Mammary epithelial cell (primary cell): Measurements from ENCODE around the gene TARBP2.

Experiments
- EZH2 ChIP-seq: IDR thresholded peaks from 2 replicates; pipeline ENCODE4 v1.6.1; 2012; ENCODE audit warnings: low read length, inconsistent platforms, borderline replicate concordance
- TF ChIP-seq, protein P1 (sequence below), 2 donors: IDR thresholded peaks in 1 of 2; conservative IDR thresholded peaks in 1 of 2; 2 replicates each; pipeline ENCODE4 v1.5.1; 2011 to 2012; ENCODE audit warnings: inconsistent platforms in 2 of 2, low read length in 2 of 2, mild to moderate bottlenecking in 2 of 2, control low read depth in 1 of 2, low read depth in 1 of 2; ENCODE audit not compliant: insufficient read depth in 1 of 2; ENCODE audit errors: extremely low read depth in 1 of 2

DNA sequence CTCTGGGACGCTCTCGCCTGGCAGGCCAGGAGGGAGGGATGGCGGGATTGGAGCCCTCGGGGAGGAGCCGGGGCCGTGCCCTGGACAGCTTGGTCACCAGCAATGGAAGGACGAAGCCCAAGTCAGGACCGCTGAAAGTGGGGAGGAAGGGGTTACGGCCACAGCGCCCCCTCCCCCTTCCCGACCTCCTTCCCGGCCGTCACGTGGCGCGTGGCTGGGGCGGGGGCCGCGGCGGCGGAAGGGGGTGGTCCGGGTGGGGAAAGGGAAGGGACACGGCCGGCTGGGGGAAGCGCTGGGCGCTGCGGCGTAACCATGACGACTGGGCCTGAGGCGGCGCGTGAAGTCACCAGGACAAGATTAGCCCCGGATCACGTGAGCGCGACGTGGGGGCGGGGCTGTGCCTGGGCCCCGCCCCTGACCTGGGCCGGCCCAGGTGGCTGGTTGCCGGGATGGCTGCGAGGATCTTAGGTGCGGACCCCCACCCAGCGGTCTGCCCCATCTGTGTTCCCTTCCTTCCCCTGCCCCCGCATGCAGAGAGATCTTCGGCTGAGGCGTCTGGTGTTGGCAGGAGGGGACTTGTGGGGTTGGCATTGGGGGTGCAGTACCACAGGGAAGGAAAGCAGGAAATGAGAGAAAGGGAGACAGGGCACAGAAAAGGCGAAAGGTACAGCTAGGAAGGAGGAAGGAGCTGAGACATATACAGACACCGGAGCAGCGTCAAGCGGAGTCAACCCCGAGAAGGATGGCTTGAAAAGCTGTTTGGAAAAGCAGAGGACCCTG is 8.1 kb upstream of the TARBP2 start:
- TF ChIP-seq, protein P1, sequence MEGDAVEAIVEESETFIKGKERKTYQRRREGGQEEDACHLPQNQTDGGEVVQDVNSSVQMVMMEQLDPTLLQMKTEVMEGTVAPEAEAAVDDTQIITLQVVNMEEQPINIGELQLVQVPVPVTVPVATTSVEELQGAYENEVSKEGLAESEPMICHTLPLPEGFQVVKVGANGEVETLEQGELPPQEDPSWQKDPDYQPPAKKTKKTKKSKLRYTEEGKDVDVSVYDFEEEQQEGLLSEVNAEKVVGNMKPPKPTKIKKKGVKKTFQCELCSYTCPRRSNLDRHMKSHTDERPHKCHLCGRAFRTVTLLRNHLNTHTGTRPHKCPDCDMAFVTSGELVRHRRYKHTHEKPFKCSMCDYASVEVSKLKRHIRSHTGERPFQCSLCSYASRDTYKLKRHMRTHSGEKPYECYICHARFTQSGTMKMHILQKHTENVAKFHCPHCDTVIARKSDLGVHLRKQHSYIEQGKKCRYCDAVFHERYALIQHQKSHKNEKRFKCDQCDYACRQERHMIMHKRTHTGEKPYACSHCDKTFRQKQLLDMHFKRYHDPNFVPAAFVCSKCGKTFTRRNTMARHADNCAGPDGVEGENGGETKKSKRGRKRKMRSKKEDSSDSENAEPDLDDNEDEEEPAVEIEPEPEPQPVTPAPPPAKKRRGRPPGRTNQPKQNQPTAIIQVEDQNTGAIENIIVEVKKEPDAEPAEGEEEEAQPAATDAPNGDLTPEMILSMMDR (conservative IDR thresholded peaks at IDR 0.05 in 1 of 2, IDR thresholded peaks at IDR 0.05 in 1 of 2; ENCODE audit: extremely low read depth in 1 of 2, insufficient read depth in 1 of 2, low read depth in 1 of 2, low read length in 2 of 2): no peak
- no peak for TF ChIP-seq EZH2
